MM.1S (cell line): ENCODE results near the gene LRRC19.
A peak's percentile ranks its signal among the peaks of the same experiment; 100 is the strongest.

ENCODE experiments used
- DNase-seq: peaks from one replicate; pipeline ENCODE4 v3.0.0-alpha.2; 2015
- H2AFZ ChIP-seq: fragments of 300-600 bp; sonication (generic); 2 replicates; pipeline ENCODE4 v1.6.0; 2016; ENCODE audit warnings: antibody characterized with exemption, low read length
- H3F3A ChIP-seq: fragments of 300-600 bp; sonication (generic); 2 replicates; pipeline ENCODE4 v1.6.1; 2016; ENCODE audit warnings: mild to moderate bottlenecking, antibody characterized with exemption, low read length, moderate library complexity, mixed read lengths; ENCODE audit not compliant: insufficient read depth
- H3K27ac ChIP-seq: fragments of 300-600 bp; sonication (generic); 2 replicates; pipeline ENCODE4 v1.5.1; 2016; ENCODE audit warnings: mild to moderate bottlenecking, low read length
- H3K27me3 ChIP-seq: fragments of 300-600 bp; sonication (generic); replicated peaks from 2 replicates; pipeline ENCODE4 v1.6.0; 2016; ENCODE audit warnings: low read length; ENCODE audit not compliant: insufficient read depth
- H3K36me3 ChIP-seq: fragments of 300-600 bp; sonication (generic); replicated peaks from 2 replicates; pipeline ENCODE4 v1.6.1; 2016; ENCODE audit warnings: mild to moderate bottlenecking, low read length, mixed read lengths; ENCODE audit not compliant: insufficient read depth
- H3K4me1 ChIP-seq: fragments of 300-600 bp; sonication (generic); 2 replicates; pipeline ENCODE4 v1.6.1; 2016; ENCODE audit warnings: low read length, mixed read lengths
- H3K4me2 ChIP-seq: fragments of 300-600 bp; sonication (generic); 2 replicates; pipeline ENCODE4 v1.6.0; 2016; ENCODE audit warnings: low read depth, low read length
- H3K4me3 ChIP-seq: fragments of 300-600 bp; sonication (generic); 2 replicates; pipeline ENCODE4 v1.5.1; 2016; ENCODE audit warnings: low read length, mixed read lengths
- H3K79me2 ChIP-seq: fragments of 300-600 bp; sonication (generic); 2 replicates; pipeline ENCODE4 v1.6.1; 2016; ENCODE audit warnings: mixed run types, low read length, mixed read lengths
- H3K9ac ChIP-seq: fragments of 300-600 bp; sonication (generic); 2 replicates; pipeline ENCODE4 v1.6.1; 2016; ENCODE audit warnings: low read length, mixed read lengths
- H3K9me2 ChIP-seq: fragments of 300-600 bp; sonication (generic); replicated peaks from 2 replicates; pipeline ENCODE4 v1.6.1; 2016; ENCODE audit warnings: mild to moderate bottlenecking, low read length, mixed read lengths; ENCODE audit not compliant: insufficient read depth
- H3K9me3 ChIP-seq: fragments of 300-600 bp; sonication (generic); replicated peaks from 2 replicates; pipeline ENCODE4 v1.6.1; 2016; ENCODE audit warnings: mild to moderate bottlenecking, low read length, mixed read lengths; ENCODE audit not compliant: insufficient read depth
- H4K20me1 ChIP-seq: fragments of 300-600 bp; sonication (generic); 2 replicates; pipeline ENCODE4 v1.6.1; 2016; ENCODE audit warnings: mild to moderate bottlenecking, low read length, moderate library complexity, mixed read lengths; ENCODE audit not compliant: insufficient read depth
- EZH2 ChIP-seq: fragments of 300-600 bp; sonication (generic); optimal IDR thresholded peaks from 2 replicates; pipeline ENCODE3; 2017; ENCODE audit warnings: low read depth, mild to moderate bottlenecking, antibody characterized with exemption, low read length, mixed read lengths
- EZH2phosphoT487 ChIP-seq: fragments of 300-600 bp; sonication (generic); IDR thresholded peaks from 2 replicates; pipeline ENCODE4 v1.6.1; 2018; ENCODE audit warnings: antibody characterized with exemption, low read length
- TF ChIP-seq, protein P1 (sequence below): fragments of 300-600 bp; sonication (generic); IDR thresholded peaks from 2 replicates; pipeline ENCODE4 v1.5.1; 2016; ENCODE audit warnings: antibody characterized with exemption, low read length, mixed read lengths

The LRRC19 gene

GRCh38 chr9:26947736-26948135 is 57.7 kb downstream of the LRRC19 start:
- DNase-seq, result no peak
- Histone ChIP-seq H3K4me1 (no peaks in the 10 kb centered on the region), H2AFZ (peak overlapping the region; percentile 77), H3K4me2 (peak overlapping the region; percentile 66), H3F3A (no peaks in the 10 kb centered on the region), H3K9me3 (no peaks in the 10 kb centered on the region), H3K4me3 (peak overlapping the region; percentile 72), H3K9ac (peak overlapping the region; percentile 92), H3K27me3 (no peaks in the 10 kb centered on the region), H3K9me2 (no peaks in the 10 kb centered on the region), H3K27ac (peak overlapping the region; percentile 85; the same call in 1 of the 2 replicates), H4K20me1 (no peaks in the 10 kb centered on the region), H3K79me2 (peaks cover 41% of the 10 kb centered on the region), H3K36me3 (no peaks in the 10 kb centered on the region)
- TF ChIP-seq, protein P1, sequence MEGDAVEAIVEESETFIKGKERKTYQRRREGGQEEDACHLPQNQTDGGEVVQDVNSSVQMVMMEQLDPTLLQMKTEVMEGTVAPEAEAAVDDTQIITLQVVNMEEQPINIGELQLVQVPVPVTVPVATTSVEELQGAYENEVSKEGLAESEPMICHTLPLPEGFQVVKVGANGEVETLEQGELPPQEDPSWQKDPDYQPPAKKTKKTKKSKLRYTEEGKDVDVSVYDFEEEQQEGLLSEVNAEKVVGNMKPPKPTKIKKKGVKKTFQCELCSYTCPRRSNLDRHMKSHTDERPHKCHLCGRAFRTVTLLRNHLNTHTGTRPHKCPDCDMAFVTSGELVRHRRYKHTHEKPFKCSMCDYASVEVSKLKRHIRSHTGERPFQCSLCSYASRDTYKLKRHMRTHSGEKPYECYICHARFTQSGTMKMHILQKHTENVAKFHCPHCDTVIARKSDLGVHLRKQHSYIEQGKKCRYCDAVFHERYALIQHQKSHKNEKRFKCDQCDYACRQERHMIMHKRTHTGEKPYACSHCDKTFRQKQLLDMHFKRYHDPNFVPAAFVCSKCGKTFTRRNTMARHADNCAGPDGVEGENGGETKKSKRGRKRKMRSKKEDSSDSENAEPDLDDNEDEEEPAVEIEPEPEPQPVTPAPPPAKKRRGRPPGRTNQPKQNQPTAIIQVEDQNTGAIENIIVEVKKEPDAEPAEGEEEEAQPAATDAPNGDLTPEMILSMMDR, result no peak
- TF ChIP-seq EZH2phosphoT487 (no peak), EZH2 (no peak)

DNA sequence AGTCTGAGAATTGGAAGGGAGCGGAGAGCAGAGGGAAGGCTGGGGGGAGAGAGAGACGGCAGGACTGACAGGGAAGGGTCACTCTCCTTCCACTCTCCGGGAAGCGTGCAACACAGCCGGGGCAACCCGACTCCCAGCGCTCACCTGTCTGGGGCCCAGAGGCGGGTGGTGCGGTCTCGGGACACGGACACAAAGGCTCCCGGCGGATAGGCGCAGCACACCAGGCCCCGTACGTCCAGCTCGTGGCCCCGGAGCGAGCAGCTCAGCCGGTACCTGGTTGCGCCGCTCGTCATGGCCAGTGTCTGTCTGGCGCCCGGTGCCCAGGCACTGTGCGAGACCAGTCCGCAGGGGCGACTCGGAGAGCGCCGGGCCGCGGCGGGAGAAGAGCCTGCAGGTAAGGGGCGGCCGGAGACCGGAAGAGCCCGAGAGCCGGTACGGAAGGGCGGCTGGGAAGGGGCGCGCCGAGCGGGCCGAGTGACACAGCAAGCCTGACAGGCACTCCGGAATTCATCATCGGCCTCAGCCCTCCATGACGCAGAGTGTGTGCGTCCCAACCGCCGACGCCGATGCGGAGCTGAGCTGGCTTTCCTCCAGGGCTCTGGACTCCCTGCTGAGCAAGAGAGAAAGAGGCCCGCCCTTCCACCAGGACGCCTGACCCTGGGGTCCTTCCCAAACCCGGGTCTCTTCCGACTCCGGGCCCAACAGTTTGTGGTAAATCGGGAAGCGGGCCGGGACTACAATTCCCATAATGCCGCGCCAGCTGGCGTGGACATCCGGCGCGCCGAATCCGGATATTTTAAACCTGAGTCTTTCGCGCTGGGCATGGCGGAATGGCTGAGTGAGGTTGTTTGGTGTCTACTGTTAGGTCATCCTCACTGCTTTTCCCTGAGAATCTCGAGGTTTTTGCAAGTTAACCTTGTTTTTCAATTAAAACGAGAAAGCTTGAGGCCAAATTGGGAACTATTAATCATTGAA is 58.4 kb downstream of the LRRC19 start, which contains the start of gene PLAA:
Gene PLAA, minus strand, starts transcription at position 490 of the 975 bp plus-strand sequence. Its CDS starts 197 bp downstream, at position 293.
- no peaks in the 10 kb centered on the region for H3K9me2 ChIP-seq
- no peaks in the 10 kb centered on the region for H3F3A ChIP-seq
- TF ChIP-seq, protein P1, result peak; percentile 11; the same call in 1 of the 2 replicates
- TF ChIP-seq EZH2phosphoT487, result no peak
- TF ChIP-seq EZH2, result no peak
- H3K4me1 ChIP-seq, result no peaks in the 10 kb centered on the region
- peak within 1 kb of the TSS; percentile 85 for H3K27ac ChIP-seq
- peaks cover 48% of the 10 kb centered on the region for H3K79me2 ChIP-seq
- H3K9ac ChIP-seq, result peak within 1 kb of the TSS; percentile 92
- H3K9me3 ChIP-seq, result no peaks in the 10 kb centered on the region
- no peaks in the 10 kb centered on the region for H3K27me3 ChIP-seq
- H4K20me1 ChIP-seq, result no peaks in the 10 kb centered on the region
- H3K4me3 ChIP-seq, result peak within 1 kb of the TSS; percentile 72
- peak; percentile 83 for DNase-seq
- peak within 1 kb of the TSS; percentile 77 for H2AFZ ChIP-seq
- no peaks in the 10 kb centered on the region for H3K36me3 ChIP-seq
- peak within 1 kb of the TSS; percentile 82 for H3K4me2 ChIP-seq

- no peaks in the 10 kb centered on the region for H3K9me2 ChIP-seq
- H3K4me1 ChIP-seq, result no peaks in the 10 kb centered on the region
- no peak for TF ChIP-seq EZH2
- TF ChIP-seq EZH2phosphoT487, result no peak
- TF ChIP-seq, protein P1, result no peak
- no peaks in the 10 kb centered on the region for H3K27me3 ChIP-seq
- peak overlapping the region; percentile 82 for H3K4me2 ChIP-seq
- no peak overlapping the region for H3K27ac ChIP-seq
- no peaks in the 10 kb centered on the region for H3K9me3 ChIP-seq
- H3F3A ChIP-seq, result no peaks in the 10 kb centered on the region
- H3K79me2 ChIP-seq, result peaks cover 63% of the 10 kb centered on the region
- H3K4me3 ChIP-seq, result peak overlapping the region; percentile 72
- H3K9ac ChIP-seq, result peak overlapping the region; percentile 92; the same call in 1 of the 2 replicates
- no peaks in the 10 kb centered on the region for H3K36me3 ChIP-seq
- no peak overlapping the region for H2AFZ ChIP-seq
- DNase-seq, result no peak
- H4K20me1 ChIP-seq, result no peaks in the 10 kb centered on the region
Measured at GRCh38 chr9:26945591-26945990, 59.9 kb downstream of the LRRC19 start.
